HepG2 (cell line): ENCODE results near the gene TMC2. TPM values are rescaled to one million over a fixed set of nuclear protein-coding genes. Genes with fewer than 3 reads are reported as not detected.

Experiments used
- ATAC-seq: fragments of 200-7000 bp; cut with Tn5 transposase; 3 replicates; pipeline ENCODE4 v1.9.1; 2020; ENCODE audit warnings: mild to moderate bottlenecking, moderate library complexity
- BruUV-seq: library from RNA; stranded (reverse); fragments of 400-500 nt; replicated peaks from 2 replicates; lab custom pipeline; 2021; lab: Mats Ljungman, UMichigan
- CTCF ChIA-PET: fragments of 300-600 bp; formaldehyde crosslinking; extraction: SDS; loops from one replicate; lab custom pipeline; 2021; ENCODE audit warnings: low total read pairs, inconsistent platforms, low intra/inter-chr PET ratio; lab: Yijun Ruan, JAX
- POLR2A ChIA-PET: fragments of 350-600 bp; sonication (Branson Sonifier 250); formaldehyde crosslinking; loops from one replicate; lab custom pipeline; 2020; ENCODE audit warnings: antibody characterized with exemption, inconsistent platforms; lab: Yijun Ruan, JAX
- DNase-seq: peaks from one replicate; pipeline ENCODE4 v3.0.0-alpha.2; 2015; ENCODE audit warnings: low spot score
- FAIRE-seq: peaks from 3 replicates; lab custom pipeline; 2011; peaks lifted over from hg19 to GRCh38; lab: Jason Lieb, UNC
- H2AFZ ChIP-seq: one replicate; pipeline ENCODE4 v1.6.1; 2011; ENCODE audit warnings: low read length, inconsistent platforms
- H3K27ac ChIP-seq: fragments of 300-600 bp; 3 replicates; pipeline ENCODE4 v1.8.0; 2011; ENCODE audit warnings: mixed run types, mild to moderate bottlenecking, mixed read lengths, low read length, inconsistent platforms; ENCODE audit not compliant: insufficient read depth; ENCODE audit errors: extremely low read length
- H3K27me3 ChIP-seq, 2 experiments: fragments of 200-600 bp in 1 of 2; 2 replicates in 1 of 2; 3 replicates in 1 of 2; pipeline versions ENCODE4 v1.6.0 to v1.8.0; 2011; ENCODE audit warnings: low read length in 2 of 2, mild to moderate bottlenecking in 2 of 2, moderate library complexity in 2 of 2, inconsistent platforms in 1 of 2; ENCODE audit not compliant: insufficient read depth in 2 of 2, control insufficient read depth in 1 of 2
- H3K36me3 ChIP-seq, 2 experiments: fragments of 200-600 bp in 1 of 2; replicated peaks in 1 of 2; 2 replicates in 1 of 2; 3 replicates in 1 of 2; pipeline versions ENCODE4 v1.5.1 to v1.8.0; 2011; ENCODE audit warnings: low read length in 2 of 2, inconsistent platforms in 1 of 2; ENCODE audit not compliant: insufficient read depth in 2 of 2, control insufficient read depth in 1 of 2
- H3K4me1 ChIP-seq: 2 replicates; pipeline ENCODE4 v1.5.1; 2012; ENCODE audit warnings: low read length, inconsistent platforms; ENCODE audit not compliant: insufficient read depth
- H3K4me2 ChIP-seq: 2 replicates; pipeline ENCODE4 v1.6.0; 2011; ENCODE audit warnings: low read depth, low read length, inconsistent platforms
- H3K4me3 ChIP-seq, 3 experiments: fragments of 200-600 bp in 1 of 3; sonication (generic), shearing (Covaris generic) in 1 of 3; replicated peaks in 1 of 3; 2 replicates each; pipeline ENCODE4 v1.5.1; 2011 to 2016; ENCODE audit warnings: low read length in 3 of 3, inconsistent platforms in 2 of 3, low read depth in 2 of 3, mild to moderate bottlenecking in 2 of 3, control low read depth in 1 of 3, mixed read lengths in 1 of 3; ENCODE audit not compliant: insufficient read depth in 1 of 3
- H3K79me2 ChIP-seq: one replicate; pipeline ENCODE4 v1.6.1; 2011; ENCODE audit warnings: low read length, inconsistent platforms; ENCODE audit not compliant: insufficient read depth
- H3K9ac ChIP-seq: 2 replicates; pipeline ENCODE4 v1.6.0; 2011; ENCODE audit warnings: mild to moderate bottlenecking, low read depth, low read length, inconsistent platforms; ENCODE audit not compliant: insufficient read depth
- H3K9me3 ChIP-seq: 2 replicates; pipeline ENCODE4 v1.5.1; 2012; ENCODE audit warnings: mild to moderate bottlenecking, low read length
- H4K20me1 ChIP-seq: 2 replicates; pipeline ENCODE4 v1.6.0; 2011; ENCODE audit warnings: inconsistent platforms, mild to moderate bottlenecking, low read length, moderate library complexity; ENCODE audit not compliant: insufficient read depth
- BHLHE40 ChIP-seq: IDR thresholded peaks from 2 replicates; pipeline ENCODE4 v1.6.1; 2011; ENCODE audit warnings: low read length, improper control_type of control experiment
- CREB1 ChIP-seq, 2 experiments: fragments of 450-650 bp in 1 of 2; IDR thresholded peaks; 2 replicates each; pipeline ENCODE4 v1.6.1; 2016 to 2017; ENCODE audit warnings: control low read depth in 1 of 2, mild to moderate bottlenecking in 1 of 2, missing compliant biosample characterization in 1 of 2, missing genetic modification characterization in 1 of 2
- GTF3A ChIP-seq: sonication (generic); formaldehyde crosslinking; conservative IDR thresholded peaks from 2 replicates; pipeline ENCODE4 v1.4.0; 2020; ENCODE audit warnings: mild to moderate bottlenecking, missing genetic modification reagents
- MAFF ChIP-seq: IDR thresholded peaks from 2 replicates; pipeline ENCODE4 v1.6.1; 2011; ENCODE audit warnings: low read depth, low read length, improper control_type of control experiment
- NCOR1 ChIP-seq: fragments of 200-600 bp; sonication (generic); IDR thresholded peaks from 2 replicates; pipeline ENCODE4 v1.7.0; 2017; ENCODE audit warnings: antibody characterized with exemption, low read length, borderline replicate concordance
- NFIB ChIP-seq: sonication (generic); formaldehyde crosslinking; IDR thresholded peaks from 2 replicates; pipeline ENCODE4 v1.9.0; 2021; ENCODE audit warnings: missing genetic modification reagents, mild to moderate bottlenecking, borderline replicate concordance
- PHF8 ChIP-seq: sonication (generic); formaldehyde crosslinking; IDR thresholded peaks from 2 replicates; pipeline ENCODE4 v1.5.0; 2020; ENCODE audit warnings: missing genetic modification reagents
- ZMYM3 ChIP-seq: sonication (generic); formaldehyde crosslinking; IDR thresholded peaks from 2 replicates; pipeline ENCODE4 v1.5.1; 2020; ENCODE audit warnings: mild to moderate bottlenecking, missing genetic modification reagents
- ZNF101 ChIP-seq: sonication (generic); formaldehyde crosslinking; IDR thresholded peaks from 2 replicates; pipeline ENCODE4 v1.4.0; 2020; ENCODE audit warnings: mild to moderate bottlenecking, low read depth, missing genetic modification reagents, borderline replicate concordance
- ZNF138 ChIP-seq: sonication (generic); formaldehyde crosslinking; IDR thresholded peaks from 2 replicates; pipeline ENCODE4 v1.5.0; 2020; ENCODE audit warnings: mild to moderate bottlenecking, low read depth, missing genetic modification reagents
- ZNF546 ChIP-seq: sonication (generic); formaldehyde crosslinking; conservative IDR thresholded peaks from 2 replicates; pipeline ENCODE4 v1.8.1; 2023; ENCODE audit warnings: mild to moderate bottlenecking, missing genetic modification reagents
- ZNF747 ChIP-seq: sonication (generic); formaldehyde crosslinking; IDR thresholded peaks from 2 replicates; pipeline ENCODE4 v1.8.1; 2023; ENCODE audit warnings: missing genetic modification reagents, mild to moderate bottlenecking, borderline replicate concordance
- WGBS: methylation state at CpG from one replicate; pipeline ENCODE4 v1.1.6; 2017; ENCODE audit warnings: low lambda C conversion rate; 5-methylcytosine and 5-hydroxymethylcytosine counted together
- in situ Hi-C: cut with HindIII; loops from 2 replicates; pipeline ENCODE4 v1.10.0; 2017; ENCODE audit warnings: low pct_unique_long_range_greater_than_20kb; ENCODE audit not compliant: extremely low pct_ligation_motif_present
- intact Hi-C: fragments of 100-400 bp; cut with micrococcal nuclease; formaldehyde crosslinking; loops from one replicate; pipeline ENCODE4 v1.10.0; 2022; ENCODE audit not compliant: unreplicated experiment
- polyA plus RNA-seq, 8 experiments: library from polyadenylated mRNA; depleted of rRNA in 3 of 8; stranded (reverse) in 7 of 8; unstranded in 1 of 8; fragments of >200 nt; fragmentation: Illumina TruSeq in 4 of 8; extraction: Trizol in 4 of 8; gene quantifications; 2 replicates each; pipeline versions ENCODE4 v1.2.1 to v1.2.3, GENCODE V29; 2011 to 2016; ENCODE audit warnings: low read depth in 4 of 8, missing spikeins in 1 of 8, mixed read lengths in 1 of 8; ENCODE audit not compliant: insufficient read depth in 1 of 8
- total RNA-seq, 5 experiments: library from RNA; depleted of rRNA; stranded (reverse); fragments of >200 nt; fragmentation: Illumina TruSeq; extraction: Trizol; gene quantifications; 2 replicates each; pipeline ENCODE4 v1.2.3, GENCODE V29; 2016; ENCODE audit warnings: low read depth in 1 of 5
- TF ChIP-seq, protein P1 (sequence below): sonication (generic); formaldehyde crosslinking; IDR thresholded peaks from 2 replicates; pipeline ENCODE4 v1.5.1; 2020; ENCODE audit warnings: mild to moderate bottlenecking, missing genetic modification reagents, moderate library complexity
- TF ChIP-seq, protein P2 (sequence below): sonication (generic); formaldehyde crosslinking; IDR thresholded peaks from 2 replicates; pipeline ENCODE4; 2020; ENCODE audit warnings: missing genetic modification reagents, mild to moderate bottlenecking, borderline replicate concordance

Gene TMC2
- total and polyA plus RNA-seq, 2 of the 13 experiments (the other 11 are each of a cell fraction or from before 2014, with no cell fraction given), result not detected

DNA sequence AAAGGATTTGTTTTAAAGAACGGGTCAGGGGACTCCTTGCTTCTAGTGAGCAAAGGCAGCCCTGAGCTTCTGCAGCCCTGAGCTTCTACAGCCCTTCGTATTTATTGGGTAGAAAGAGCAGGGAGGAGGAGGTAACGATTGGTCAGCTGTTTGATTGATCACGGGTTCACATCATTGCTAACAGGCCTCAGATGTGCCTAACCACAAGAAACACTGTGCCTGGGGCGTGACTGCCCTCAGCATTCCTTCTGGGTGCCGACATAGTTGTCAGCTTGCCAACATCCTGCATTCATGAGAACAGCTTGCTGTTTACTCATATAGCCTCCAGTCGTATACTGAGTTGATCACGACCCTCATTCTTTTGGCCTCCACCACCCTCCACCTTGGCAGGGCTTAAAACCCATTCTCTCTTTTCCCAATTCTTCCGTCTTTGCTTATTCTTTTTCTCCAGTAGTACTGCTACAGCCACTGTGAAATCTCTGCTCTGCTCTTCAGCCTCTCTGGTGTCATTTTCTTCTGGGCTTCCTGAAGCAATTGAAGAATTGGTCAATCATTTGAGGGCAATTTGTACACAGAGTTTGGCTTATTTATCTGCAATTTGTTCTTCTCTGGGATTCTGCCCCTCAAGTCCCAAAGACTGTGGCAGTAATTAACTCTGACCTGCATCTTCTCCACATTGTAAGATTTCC lies 90.6 kb downstream of the TMC2 start (continued):
- TF ChIP-seq CREB1 (IDR thresholded peaks at IDR 0.05) (no peak), CREB1 (CRISPR knock-in tag; IDR thresholded peaks at IDR 0.05) (no peak), MAFF (no peak), ZMYM3 (no peak), NCOR1 (no peak), ZNF138 (CRISPR knock-in tag) (no peak), BHLHE40 (peak; percentile 81)
- TF ChIP-seq, protein P1, sequence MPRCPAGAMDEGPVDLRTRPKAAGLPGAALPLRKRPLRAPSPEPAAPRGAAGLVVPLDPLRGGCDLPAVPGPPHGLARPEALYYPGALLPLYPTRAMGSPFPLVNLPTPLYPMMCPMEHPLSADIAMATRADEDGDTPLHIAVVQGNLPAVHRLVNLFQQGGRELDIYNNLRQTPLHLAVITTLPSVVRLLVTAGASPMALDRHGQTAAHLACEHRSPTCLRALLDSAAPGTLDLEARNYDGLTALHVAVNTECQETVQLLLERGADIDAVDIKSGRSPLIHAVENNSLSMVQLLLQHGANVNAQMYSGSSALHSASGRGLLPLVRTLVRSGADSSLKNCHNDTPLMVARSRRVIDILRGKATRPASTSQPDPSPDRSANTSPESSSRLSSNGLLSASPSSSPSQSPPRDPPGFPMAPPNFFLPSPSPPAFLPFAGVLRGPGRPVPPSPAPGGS (CRISPR knock-in tag), result no peak

DNA sequence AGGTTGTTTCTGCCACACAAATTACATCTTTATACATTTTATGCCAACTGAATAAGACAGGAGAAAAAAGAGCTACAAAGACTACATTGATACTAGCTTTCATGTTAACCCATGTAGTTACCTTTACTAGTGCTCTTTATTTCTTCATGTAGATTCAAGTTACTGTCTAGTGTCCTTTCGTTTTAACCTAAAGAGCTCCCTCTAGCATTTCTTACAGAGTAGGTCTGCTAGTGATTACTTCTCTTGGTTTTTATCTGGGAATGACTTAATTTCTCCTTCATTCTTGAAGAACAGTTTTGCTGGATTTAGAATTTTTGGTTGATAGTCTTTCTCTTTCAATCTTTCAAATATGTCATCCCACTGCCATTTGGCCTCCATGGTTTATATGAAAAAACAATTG lies 94.9 kb downstream of the TMC2 start:
- H3K9ac ChIP-seq, result no peak overlapping the region
- no peak overlapping the region for H3K4me2 ChIP-seq
- no peak for DNase-seq
- ChIA-PET CTCF (no interaction called here), POLR2A (no interaction called here)
- H3K79me2 ChIP-seq, result no peaks in the 10 kb centered on the region
- peak; percentile 42 for FAIRE-seq
- ATAC-seq, result no peak
- 3% methylated on average over 1 of the region's 1 CpG for WGBS
- no peaks in the 10 kb centered on the region for H3K36me3 ChIP-seq
- TF ChIP-seq NFIB (CRISPR knock-in tag) (no peak), ZNF747 (CRISPR knock-in tag) (no peak), GTF3A (CRISPR knock-in tag) (no peak), PHF8 (CRISPR knock-in tag) (no peak), ZNF546 (CRISPR knock-in tag) (no peak), ZNF101 (CRISPR knock-in tag) (no peak)
- TF ChIP-seq, protein P2, sequence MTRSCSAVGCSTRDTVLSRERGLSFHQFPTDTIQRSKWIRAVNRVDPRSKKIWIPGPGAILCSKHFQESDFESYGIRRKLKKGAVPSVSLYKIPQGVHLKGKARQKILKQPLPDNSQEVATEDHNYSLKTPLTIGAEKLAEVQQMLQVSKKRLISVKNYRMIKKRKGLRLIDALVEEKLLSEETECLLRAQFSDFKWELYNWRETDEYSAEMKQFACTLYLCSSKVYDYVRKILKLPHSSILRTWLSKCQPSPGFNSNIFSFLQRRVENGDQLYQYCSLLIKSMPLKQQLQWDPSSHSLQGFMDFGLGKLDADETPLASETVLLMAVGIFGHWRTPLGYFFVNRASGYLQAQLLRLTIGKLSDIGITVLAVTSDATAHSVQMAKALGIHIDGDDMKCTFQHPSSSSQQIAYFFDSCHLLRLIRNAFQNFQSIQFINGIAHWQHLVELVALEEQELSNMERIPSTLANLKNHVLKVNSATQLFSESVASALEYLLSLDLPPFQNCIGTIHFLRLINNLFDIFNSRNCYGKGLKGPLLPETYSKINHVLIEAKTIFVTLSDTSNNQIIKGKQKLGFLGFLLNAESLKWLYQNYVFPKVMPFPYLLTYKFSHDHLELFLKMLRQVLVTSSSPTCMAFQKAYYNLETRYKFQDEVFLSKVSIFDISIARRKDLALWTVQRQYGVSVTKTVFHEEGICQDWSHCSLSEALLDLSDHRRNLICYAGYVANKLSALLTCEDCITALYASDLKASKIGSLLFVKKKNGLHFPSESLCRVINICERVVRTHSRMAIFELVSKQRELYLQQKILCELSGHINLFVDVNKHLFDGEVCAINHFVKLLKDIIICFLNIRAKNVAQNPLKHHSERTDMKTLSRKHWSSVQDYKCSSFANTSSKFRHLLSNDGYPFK (CRISPR knock-in tag), result no peak
- no peaks in the 10 kb centered on the region for H3K9me3 ChIP-seq
- intact Hi-C loops (no loop called here), in situ Hi-C loops (no loop called here)
- H3K27me3 ChIP-seq, result peaks cover 0 to 4% of the 10 kb centered on the region in 2 experiments; a peak in 2 of 5 replicates
- H4K20me1 ChIP-seq, result no peaks in the 10 kb centered on the region
- BruUV-seq, result no TSS peak
- H3K27ac ChIP-seq, result no peak overlapping the region
- no peak overlapping the region for H3K4me3 ChIP-seq
- no peak overlapping the region for H2AFZ ChIP-seq
- 0 out of 2 replicates have a peak, but pooled peaks cover 4% of the 10 kb centered on the region for H3K4me1 ChIP-seq
